HEK293 (cell line): ENCODE data around the gene NR2E3.

Source experiments
- CTCF ChIA-PET: fragments of 350-600 bp; formaldehyde crosslinking; extraction: SDS; loops from one replicate; lab custom pipeline; 2021; ENCODE audit warnings: antibody characterized with exemption; lab: Yijun Ruan, JAX
- POLR2A ChIA-PET: fragments of 300-600 bp; formaldehyde crosslinking; extraction: SDS; loops from one replicate; lab custom pipeline; 2020; ENCODE audit warnings: antibody characterized with exemption, inconsistent platforms; lab: Yijun Ruan, JAX
- H3K27ac ChIP-seq: fragments of 200-500 bp; sonication (Bioruptor generic); 2 replicates; pipeline ENCODE4 v1.5.1; 2014; ENCODE audit warnings: low read depth, low read length, control low read depth, inconsistent platforms; ENCODE audit errors: extremely low read depth
- H3K36me3 ChIP-seq, 2 experiments: fragments of 200-500 bp in 1 of 2; sonication (Bioruptor generic) in 1 of 2; 1 replicate in 1 of 2; 2 replicates in 1 of 2; pipeline ENCODE4 v1.5.1; 2014 to 2017; ENCODE audit warnings: inconsistent platforms in 2 of 2, low read length in 2 of 2; ENCODE audit not compliant: control insufficient read depth in 2 of 2, insufficient read depth in 1 of 2
- H3K4me1 ChIP-seq: fragments of 200-500 bp; sonication (Bioruptor generic); 2 replicates; pipeline ENCODE4 v1.5.1; 2014; ENCODE audit warnings: mild to moderate bottlenecking, low read length, inconsistent platforms; ENCODE audit not compliant: control insufficient read depth, insufficient read depth
- H3K4me3 ChIP-seq: 2 replicates; pipeline ENCODE4 v1.5.1; 2011; ENCODE audit warnings: low read depth, mild to moderate bottlenecking, control low read depth, low read length, moderate library complexity
- H3K9me3 ChIP-seq: fragments of 200-500 bp; sonication (Bioruptor generic); 2 replicates; pipeline ENCODE4 v1.5.1; 2014; ENCODE audit warnings: low read depth, low read length, inconsistent platforms; ENCODE audit not compliant: control insufficient read depth, insufficient read depth
- BCL6B ChIP-seq: fragments of 450-650 bp; formaldehyde crosslinking; IDR thresholded peaks from 2 replicates; pipeline ENCODE4 v1.5.1; 2017; ENCODE audit warnings: missing biosample characterization, missing genetic modification characterization
- CTCF ChIP-seq: fragments of 450-650 bp; formaldehyde crosslinking; IDR thresholded peaks from 2 replicates; pipeline ENCODE4 v1.5.1; 2016; ENCODE audit warnings: missing biosample characterization, missing genetic modification characterization
- KLF1 ChIP-seq: fragments of 450-650 bp; formaldehyde crosslinking; IDR thresholded peaks from 2 replicates; pipeline ENCODE4 v1.5.1; 2016; ENCODE audit warnings: missing biosample characterization, missing genetic modification characterization
- KLF9 ChIP-seq: fragments of 450-650 bp; formaldehyde crosslinking; IDR thresholded peaks from 2 replicates; pipeline ENCODE4 v1.5.1; 2016; ENCODE audit warnings: missing biosample characterization, missing genetic modification characterization, low read depth
- REPIN1 ChIP-seq: fragments of 450-650 bp; formaldehyde crosslinking; IDR thresholded peaks from 2 replicates; pipeline ENCODE4 v1.5.1; 2017; ENCODE audit warnings: missing biosample characterization, missing genetic modification characterization, low read depth
- TRIM28 ChIP-seq: IDR thresholded peaks from 2 replicates; pipeline ENCODE4 v1.6.1; 2011; ENCODE audit warnings: low read length, control low read depth, borderline replicate concordance
- YY2 ChIP-seq: fragments of 450-650 bp; formaldehyde crosslinking; IDR thresholded peaks from 2 replicates; pipeline ENCODE4 v1.5.1; 2016; ENCODE audit warnings: missing biosample characterization, missing genetic modification characterization
- ZNF140 ChIP-seq: fragments of 450-650 bp; formaldehyde crosslinking; IDR thresholded peaks from 2 replicates; pipeline ENCODE4 v1.5.1; 2016; ENCODE audit warnings: missing biosample characterization, missing genetic modification characterization
- ZNF335 ChIP-seq: fragments of 450-650 bp; formaldehyde crosslinking; conservative IDR thresholded peaks from 2 replicates; pipeline ENCODE4 v1.5.1; 2016; ENCODE audit warnings: missing biosample characterization, missing genetic modification characterization
- ZNF398 ChIP-seq: fragments of 450-650 bp; formaldehyde crosslinking; IDR thresholded peaks from 2 replicates; pipeline ENCODE4 v1.5.1; 2017; ENCODE audit warnings: missing biosample characterization, missing genetic modification characterization
- ZNF433 ChIP-seq: fragments of 450-650 bp; formaldehyde crosslinking; IDR thresholded peaks from 2 replicates; pipeline ENCODE4 v1.5.1; 2016; ENCODE audit warnings: missing biosample characterization, missing genetic modification characterization, low read depth
- ZNF518A ChIP-seq: fragments of 450-650 bp; formaldehyde crosslinking; conservative IDR thresholded peaks from 2 replicates; pipeline ENCODE4 v1.5.1; 2016; ENCODE audit warnings: low read depth, missing biosample characterization, missing genetic modification characterization
- ZNF623 ChIP-seq: fragments of 450-650 bp; formaldehyde crosslinking; IDR thresholded peaks from 2 replicates; pipeline ENCODE4 v1.5.1; 2016; ENCODE audit warnings: missing biosample characterization, missing genetic modification characterization
- ZNF660 ChIP-seq: fragments of 450-650 bp; IDR thresholded peaks from 2 replicates; pipeline ENCODE4 v1.5.1; 2018; ENCODE audit warnings: missing biosample characterization, mild to moderate bottlenecking, missing genetic modification characterization
- ZSCAN23 ChIP-seq: fragments of 450-650 bp; formaldehyde crosslinking; IDR thresholded peaks from 2 replicates; pipeline ENCODE4 v1.5.1; 2016; ENCODE audit warnings: missing biosample characterization, missing genetic modification characterization
- ZXDB ChIP-seq: fragments of 450-650 bp; formaldehyde crosslinking; IDR thresholded peaks from 2 replicates; pipeline ENCODE4 v1.5.1; 2016; ENCODE audit warnings: missing biosample characterization, missing genetic modification characterization
- TF ChIP-seq, protein P1 (sequence below): fragments of 450-650 bp; IDR thresholded peaks from 2 replicates; pipeline ENCODE4 v1.5.1; 2018; ENCODE audit warnings: missing biosample characterization, mild to moderate bottlenecking, missing genetic modification characterization

Gene NR2E3

DNA sequence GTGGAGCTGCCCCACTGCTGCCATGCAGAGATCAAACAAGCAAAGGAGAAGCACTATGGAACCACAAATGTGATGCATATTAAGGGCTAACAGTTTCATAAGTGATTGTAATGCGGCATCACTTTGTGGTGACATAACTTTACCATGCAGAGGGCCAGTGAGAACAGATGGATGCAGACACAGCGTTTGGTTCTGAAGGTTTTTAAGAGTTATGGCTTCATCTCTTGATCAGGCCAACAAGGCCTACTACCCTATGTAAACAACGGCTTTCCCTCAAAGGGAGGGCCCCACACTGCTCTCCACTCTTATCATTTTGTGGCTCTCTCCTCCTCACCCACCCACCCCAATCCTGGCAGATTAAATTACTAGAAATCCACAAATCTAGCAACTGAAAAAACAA lies 13.4 kb downstream of the NR2E3 start:
- TF ChIP-seq CTCF (tag by site-specific recombination) (no peak), YY2 (tag by site-specific recombination) (no peak), ZSCAN23 (tag by site-specific recombination) (no peak), TRIM28 (no peak)
- H3K4me1 ChIP-seq: no peaks in the 10 kb centered on the region
- peaks cover 7% of the 10 kb centered on the region for H3K9me3 ChIP-seq
- CTCF ChIA-PET: no interaction called here
- peaks cover 6 to 51% of the 10 kb centered on the region in 2 experiments; a peak in 2 of 3 replicates for H3K36me3 ChIP-seq
- no peak overlapping the region for H3K27ac ChIP-seq
- H3K4me3 ChIP-seq: no peak overlapping the region
- POLR2A ChIA-PET: no interaction called here

- POLR2A ChIA-PET: no interaction called here
- no peak overlapping the region for H3K4me3 ChIP-seq
- no peak for TF ChIP-seq ZNF623 (tag by site-specific recombination)
- TF ChIP-seq, protein P1, sequence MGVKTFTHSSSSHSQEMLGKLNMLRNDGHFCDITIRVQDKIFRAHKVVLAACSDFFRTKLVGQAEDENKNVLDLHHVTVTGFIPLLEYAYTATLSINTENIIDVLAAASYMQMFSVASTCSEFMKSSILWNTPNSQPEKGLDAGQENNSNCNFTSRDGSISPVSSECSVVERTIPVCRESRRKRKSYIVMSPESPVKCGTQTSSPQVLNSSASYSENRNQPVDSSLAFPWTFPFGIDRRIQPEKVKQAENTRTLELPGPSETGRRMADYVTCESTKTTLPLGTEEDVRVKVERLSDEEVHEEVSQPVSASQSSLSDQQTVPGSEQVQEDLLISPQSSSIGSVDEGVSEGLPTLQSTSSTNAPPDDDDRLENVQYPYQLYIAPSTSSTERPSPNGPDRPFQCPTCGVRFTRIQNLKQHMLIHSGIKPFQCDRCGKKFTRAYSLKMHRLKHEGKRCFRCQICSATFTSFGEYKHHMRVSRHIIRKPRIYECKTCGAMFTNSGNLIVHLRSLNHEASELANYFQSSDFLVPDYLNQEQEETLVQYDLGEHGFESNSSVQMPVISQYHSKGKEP (tag by site-specific recombination): no peak
- TF ChIP-seq, all 188 proteins: peak for 0
- H3K27ac ChIP-seq: no peak overlapping the region
- no peaks in the 10 kb centered on the region for H3K4me1 ChIP-seq
- CTCF ChIA-PET: interaction anchor here (0.7 to 0.8 kb wide), 3 partner anchors 24 to 353 kb away, joined by 3 read pairs; no protein-coding TSS in a partner anchor
- peaks cover 6 to 64% of the 10 kb centered on the region in 2 experiments; a peak in 2 of 3 replicates for H3K36me3 ChIP-seq
- peaks cover 7% of the 10 kb centered on the region for H3K9me3 ChIP-seq
Measured at GRCh38 chr15:71825021-71825730, 14.8 kb downstream of the NR2E3 start.

DNA sequence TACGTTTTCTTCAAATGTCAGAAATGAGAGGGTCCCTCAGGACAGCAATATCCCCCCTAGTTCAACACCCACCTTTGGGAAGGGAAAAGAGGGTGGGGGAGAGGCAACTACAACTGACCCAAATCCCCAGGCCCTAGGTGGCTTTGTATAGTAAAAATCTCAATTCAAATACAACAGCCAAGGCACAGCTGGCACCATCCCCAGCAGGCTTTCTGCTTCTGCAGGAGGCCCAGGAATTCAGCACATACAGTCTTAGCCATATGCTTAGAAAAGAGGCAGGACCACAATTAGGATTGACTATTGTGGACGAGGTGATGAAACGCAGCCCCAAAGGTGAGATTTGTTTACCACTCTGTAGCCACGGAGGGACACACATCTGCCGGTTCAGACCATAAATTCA lies 15.8 kb downstream of the NR2E3 start:
- TF ChIP-seq ZNF660 (tag by site-specific recombination): no peak
- no peak for TF ChIP-seq ZNF140 (tag by site-specific recombination)
- no peak for TF ChIP-seq ZNF433 (tag by site-specific recombination)
- TF ChIP-seq ZXDB (tag by site-specific recombination): no peak
- TF ChIP-seq REPIN1 (tag by site-specific recombination): no peak
- no peak for TF ChIP-seq BCL6B (tag by site-specific recombination)
- no peak for TF ChIP-seq ZNF518A
- no peak for TF ChIP-seq ZNF335
- no peak for TF ChIP-seq KLF9 (tag by site-specific recombination)
- TF ChIP-seq KLF1 (tag by site-specific recombination): no peak
- TF ChIP-seq ZNF398 (tag by site-specific recombination): no peak
- CTCF ChIA-PET: interaction anchor here (0.6 kb wide), 1 partner anchor 56 kb away, joined by 3 read pairs; no protein-coding TSS in a partner anchor
- POLR2A ChIA-PET: no interaction called here
- H3K4me3 ChIP-seq: no peak overlapping the region
- peaks cover 7% of the 10 kb centered on the region for H3K9me3 ChIP-seq
- peaks cover 6 to 65% of the 10 kb centered on the region in 2 experiments; a peak in 2 of 3 replicates for H3K36me3 ChIP-seq
- no peak overlapping the region for H3K27ac ChIP-seq
- H3K4me1 ChIP-seq: no peaks in the 10 kb centered on the region
